SK-N-MC (cell line): ENCODE measurements around the gene ALDH4A1.

Experiments used
- EZH2 ChIP-seq: fragments of 200-600 bp; sonication (generic); IDR thresholded peaks from one replicate; pipeline ENCODE4 v1.6.1; 2017; ENCODE audit warnings: antibody characterized with exemption
- FOXP2 ChIP-seq: optimal IDR thresholded peaks from 2 replicates; pipeline ENCODE3; 2011; ENCODE audit warnings: mild to moderate bottlenecking, moderate library complexity; ENCODE audit not compliant: insufficient read depth; ENCODE audit errors: extremely low read length, control extremely low read depth
- POLR2AphosphoS5 ChIP-seq: IDR thresholded peaks from 2 replicates; pipeline ENCODE4 v1.6.1; 2012; ENCODE audit warnings: mild to moderate bottlenecking, low read depth, low read length, borderline replicate concordance

- TF ChIP-seq EZH2 (no peak), POLR2AphosphoS5 (no peak), FOXP2 (no peak)
These were observed 19.3 kb upstream of the ALDH4A1 start for GRCh38 chr1:18921516-18922251.
